GM18951 (cell line): ENCODE measurements around the gene DLG3.

Experiments
- POLR2A ChIP-seq: IDR thresholded peaks from 4 replicates; pipeline ENCODE4 v1.6.1; 2011; ENCODE audit warnings: mild to moderate bottlenecking; ENCODE audit not compliant: insufficient read length, insufficient read depth; ENCODE audit errors: extremely low read depth
- in situ Hi-C: fragments of 300-500 bp; cut with MboI; formaldehyde crosslinking; loops from one replicate; pipeline ENCODE4 v1.12.0; 2022; ENCODE audit warnings: low sequenced_read_pairs, mixed read lengths, inconsistent platforms; ENCODE audit not compliant: unreplicated experiment

The DLG3 gene

GRCh38 chrX:70549429-70549828 is 104.8 kb downstream of the DLG3 start:
- in situ Hi-C loops: no loop called here
- no peak for TF ChIP-seq POLR2A

DNA sequence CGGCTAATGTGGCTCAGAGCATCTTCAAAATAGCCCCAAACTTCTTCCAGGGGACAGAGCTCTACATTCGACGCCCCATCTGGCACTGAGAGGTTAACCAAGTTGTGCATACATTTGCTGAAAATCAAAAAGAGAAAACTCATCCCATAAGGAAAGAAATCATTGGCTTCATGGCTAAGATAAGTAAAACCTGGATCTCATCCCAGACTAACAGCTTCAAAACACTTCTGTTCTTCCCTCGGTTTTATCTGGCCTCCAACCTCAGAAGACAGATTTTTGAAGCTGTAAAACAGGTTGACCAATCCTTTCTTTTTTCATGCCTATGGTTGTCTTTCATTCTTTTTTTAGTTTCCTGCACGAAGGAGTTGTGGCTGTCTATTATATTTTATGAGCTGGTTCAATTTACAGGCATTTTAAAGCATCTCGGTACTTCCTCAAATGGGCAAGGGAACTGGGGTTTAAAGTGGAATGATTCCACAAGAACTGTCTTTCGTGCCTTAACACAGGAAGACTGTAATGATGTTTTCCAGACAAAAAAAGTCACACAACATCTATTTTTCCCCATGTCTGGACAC is 107.6 kb downstream of the DLG3 start:
- in situ Hi-C loops: no loop called here

DNA sequence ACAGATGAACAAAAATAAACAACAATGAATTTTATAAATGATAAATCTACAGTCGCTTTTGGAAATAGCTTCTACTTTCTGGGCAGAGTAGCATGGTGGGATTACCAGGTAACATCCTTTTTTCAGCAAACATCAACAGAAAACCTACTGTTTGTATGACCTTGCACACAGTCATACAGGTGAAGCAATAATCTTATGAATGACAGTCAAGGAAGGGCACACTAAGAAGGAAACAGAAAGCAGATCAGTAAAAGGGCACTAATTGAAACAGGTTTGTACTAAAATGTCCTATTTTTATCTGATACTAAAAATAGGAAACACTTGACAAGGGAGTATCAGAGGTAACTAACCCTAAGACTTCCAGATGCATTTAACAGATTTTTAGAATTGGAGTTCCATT is 108.9 kb downstream of the DLG3 start:
- no peak for TF ChIP-seq POLR2A
- in situ Hi-C loops: no loop called here

More for the DNA sequence above, 107.6 kb downstream of the DLG3 start:
- TF ChIP-seq POLR2A: no peak

- in situ Hi-C loops: no loop called here
- TF ChIP-seq POLR2A: no peak
Observed at GRCh38 chrX:70554081-70554480, 109.4 kb downstream of the DLG3 start.

DNA sequence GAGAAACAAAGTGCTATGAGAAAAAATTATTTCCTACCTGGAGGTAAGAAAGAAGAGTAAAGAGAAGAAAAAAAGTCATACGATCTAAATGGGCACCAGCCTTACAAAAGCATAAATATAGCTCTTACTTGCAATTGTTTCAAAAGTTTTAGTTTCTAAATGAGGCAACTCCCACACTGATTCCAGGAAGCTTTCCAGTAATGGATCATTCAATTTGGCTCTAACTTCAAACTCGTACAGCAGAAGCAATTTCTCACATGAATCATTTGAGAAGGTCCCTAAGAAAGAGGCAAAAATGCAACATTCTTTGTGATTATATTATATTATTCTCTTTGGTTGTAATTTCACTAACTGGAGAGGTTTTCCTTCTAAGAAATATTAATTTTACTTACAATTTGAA is 109.9 kb downstream of the DLG3 start:
- in situ Hi-C loops: no loop called here
- no peak for TF ChIP-seq POLR2A

DNA sequence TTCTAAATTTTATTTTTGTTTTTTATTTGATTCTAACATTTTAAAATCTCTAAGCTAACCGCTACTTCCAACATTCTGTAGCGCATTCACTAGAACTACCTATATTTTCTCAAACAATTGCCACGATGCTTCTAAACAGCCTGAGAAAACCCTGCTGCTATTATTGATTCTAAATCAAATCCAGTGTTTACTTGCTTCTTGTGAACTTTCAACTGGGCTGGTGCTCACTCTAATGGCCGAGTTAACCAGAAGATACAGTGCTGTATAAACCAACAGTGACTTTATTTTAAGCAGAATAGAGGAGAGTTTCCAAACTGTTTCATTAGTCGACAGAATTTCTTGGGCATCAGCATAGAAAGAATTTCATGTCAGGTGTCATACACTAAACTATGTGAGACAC is 110.3 kb downstream of the DLG3 start:
- no peak for TF ChIP-seq POLR2A
- in situ Hi-C loops: no loop called here
